Measurements from ENCODE around the gene PPFIA1. TPM values are rescaled to one million over a fixed set of nuclear protein-coding genes. Genes with fewer than 3 reads are reported as not detected.

Gene PPFIA1
- total RNA-seq, 2 donors from 2014 or later, result 46.9 to 47.5 TPM

DNA sequence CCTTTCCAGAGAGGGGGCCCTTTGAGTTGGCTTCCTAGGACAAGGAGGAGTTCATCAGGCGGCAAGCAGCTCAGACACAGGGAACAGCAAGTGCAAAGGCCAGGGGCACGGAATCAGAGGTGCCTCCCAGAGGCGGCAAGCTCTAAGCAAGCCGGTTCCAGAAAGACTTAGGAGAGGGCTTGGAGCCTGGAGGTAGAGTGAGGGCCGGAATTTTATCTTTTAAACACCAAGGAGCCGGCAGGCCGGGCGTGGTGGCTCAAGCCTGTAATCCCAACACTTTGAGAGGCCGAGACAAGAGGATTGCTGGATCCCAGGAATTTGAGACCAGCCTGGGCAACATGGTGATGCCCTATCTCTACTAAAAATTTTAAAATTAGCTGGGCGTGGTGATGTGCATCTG lies 40.8 kb upstream of the PPFIA1 start:
- DNase-seq, result no peak
- intact Hi-C loops (cut with DNase I), result no loop called here
- peaks cover 3% of the 10 kb centered on the region for H3K4me1 ChIP-seq
- no peaks in the 10 kb centered on the region for H3K9me3 ChIP-seq
- TF ChIP-seq, protein P1, sequence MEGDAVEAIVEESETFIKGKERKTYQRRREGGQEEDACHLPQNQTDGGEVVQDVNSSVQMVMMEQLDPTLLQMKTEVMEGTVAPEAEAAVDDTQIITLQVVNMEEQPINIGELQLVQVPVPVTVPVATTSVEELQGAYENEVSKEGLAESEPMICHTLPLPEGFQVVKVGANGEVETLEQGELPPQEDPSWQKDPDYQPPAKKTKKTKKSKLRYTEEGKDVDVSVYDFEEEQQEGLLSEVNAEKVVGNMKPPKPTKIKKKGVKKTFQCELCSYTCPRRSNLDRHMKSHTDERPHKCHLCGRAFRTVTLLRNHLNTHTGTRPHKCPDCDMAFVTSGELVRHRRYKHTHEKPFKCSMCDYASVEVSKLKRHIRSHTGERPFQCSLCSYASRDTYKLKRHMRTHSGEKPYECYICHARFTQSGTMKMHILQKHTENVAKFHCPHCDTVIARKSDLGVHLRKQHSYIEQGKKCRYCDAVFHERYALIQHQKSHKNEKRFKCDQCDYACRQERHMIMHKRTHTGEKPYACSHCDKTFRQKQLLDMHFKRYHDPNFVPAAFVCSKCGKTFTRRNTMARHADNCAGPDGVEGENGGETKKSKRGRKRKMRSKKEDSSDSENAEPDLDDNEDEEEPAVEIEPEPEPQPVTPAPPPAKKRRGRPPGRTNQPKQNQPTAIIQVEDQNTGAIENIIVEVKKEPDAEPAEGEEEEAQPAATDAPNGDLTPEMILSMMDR (IDR thresholded peaks at IDR 0.05), result no peak
- no peaks in the 10 kb centered on the region for H3K36me3 ChIP-seq
- no peak overlapping the region for H3K4me3 ChIP-seq
- H3K27me3 ChIP-seq, result no peaks in the 10 kb centered on the region
- H3K27ac ChIP-seq, result no peak overlapping the region
- no peak overlapping the region for H3K9ac ChIP-seq (ENCODE audit: low read depth in 2 of 2, low read length in 2 of 2)

DNA sequence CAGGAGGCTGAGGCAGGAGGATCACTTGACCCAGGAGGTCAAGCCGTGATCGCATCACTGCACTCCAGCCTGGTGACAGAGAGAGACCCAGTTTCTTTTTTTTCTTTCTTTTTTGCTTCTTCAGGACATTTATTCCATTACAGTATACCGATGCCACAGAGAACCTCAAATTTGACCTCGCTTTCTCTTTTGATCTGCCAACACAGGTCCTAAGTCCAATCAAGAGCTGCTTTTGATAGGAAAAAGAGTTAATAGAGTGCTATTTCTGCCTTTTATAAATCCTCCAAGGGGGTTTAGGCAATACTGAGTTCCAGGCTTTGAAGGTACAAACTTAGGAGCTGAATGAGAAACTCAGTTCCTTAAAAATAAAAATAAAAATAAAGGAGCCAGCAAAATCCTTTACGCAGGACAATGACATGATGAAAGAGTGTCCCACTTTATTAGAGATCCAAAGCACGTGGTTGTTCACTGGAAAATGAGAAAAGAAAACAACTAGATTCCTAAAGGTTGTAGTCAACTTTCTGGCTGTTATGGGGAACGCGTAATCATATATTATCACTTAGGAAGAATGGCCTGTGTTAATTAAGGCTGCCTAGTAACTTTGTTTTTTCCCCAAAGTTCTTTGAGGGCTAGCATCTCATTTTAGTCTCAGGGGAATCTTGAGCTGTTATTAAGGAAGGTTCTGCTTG lies 40.2 kb upstream of the PPFIA1 start:
- TF ChIP-seq, protein P1 (IDR thresholded peaks at IDR 0.05), result no peak
- intact Hi-C loops (cut with DNase I), result no loop called here
- Histone ChIP-seq H3K27ac (no peak overlapping the region), H3K36me3 (no peaks in the 10 kb centered on the region), H3K9me3 (no peaks in the 10 kb centered on the region), H3K9ac (ENCODE audit: low read depth in 2 of 2, low read length in 2 of 2) (no peak overlapping the region), H3K4me1 (peaks cover 3% of the 10 kb centered on the region), H3K4me3 (no peak overlapping the region), H3K27me3 (no peaks in the 10 kb centered on the region)
- DNase-seq, result no peak

DNA sequence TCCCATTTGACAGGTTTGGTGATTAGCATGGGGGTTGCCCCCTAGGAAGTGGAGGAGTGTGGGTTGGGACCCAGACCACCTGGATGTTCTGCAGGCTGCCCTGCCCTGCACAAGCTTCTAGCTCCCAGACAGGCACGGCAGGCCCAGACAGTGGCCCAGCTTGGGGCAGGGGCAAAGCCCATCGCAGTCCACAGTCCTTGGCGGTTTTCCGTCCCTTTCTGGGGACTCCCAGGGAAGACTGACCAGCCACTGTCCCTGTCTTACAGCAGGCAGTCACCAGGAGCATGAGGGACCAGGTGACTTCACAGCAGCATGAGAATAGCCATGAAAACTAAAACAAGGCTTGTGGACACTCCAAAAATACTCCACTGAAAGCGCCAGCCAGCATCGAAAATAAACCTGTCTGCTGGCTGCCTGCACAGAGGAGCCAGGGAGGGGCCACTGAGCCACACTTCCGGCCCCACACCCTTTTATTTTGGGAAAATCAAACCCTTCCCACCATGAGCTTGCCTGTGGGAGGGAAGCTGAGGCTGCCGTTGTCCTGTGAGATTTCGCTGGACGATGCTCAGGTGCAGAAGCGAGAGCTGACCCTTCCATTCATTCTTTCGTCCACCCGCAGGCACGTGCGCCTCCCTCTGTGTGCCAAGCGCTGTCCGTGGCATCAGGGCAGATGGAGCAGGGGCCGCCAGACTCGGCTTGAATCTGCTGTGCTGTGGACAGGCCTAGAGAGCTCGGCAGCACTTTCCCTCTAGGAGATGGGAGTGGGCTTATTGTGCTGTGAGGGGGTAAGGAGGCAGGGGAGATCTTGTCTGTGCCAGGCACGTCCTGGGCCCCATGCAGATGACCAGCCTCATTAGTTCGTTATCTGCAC lies 39.4 kb upstream of the PPFIA1 start:
- intact Hi-C loops (cut with DNase I), result no loop called here
- H3K9ac ChIP-seq (ENCODE audit: low read depth in 2 of 2, low read length in 2 of 2), result no peak overlapping the region
- TF ChIP-seq, protein P1 (IDR thresholded peaks at IDR 0.05), result no peak

DNA sequence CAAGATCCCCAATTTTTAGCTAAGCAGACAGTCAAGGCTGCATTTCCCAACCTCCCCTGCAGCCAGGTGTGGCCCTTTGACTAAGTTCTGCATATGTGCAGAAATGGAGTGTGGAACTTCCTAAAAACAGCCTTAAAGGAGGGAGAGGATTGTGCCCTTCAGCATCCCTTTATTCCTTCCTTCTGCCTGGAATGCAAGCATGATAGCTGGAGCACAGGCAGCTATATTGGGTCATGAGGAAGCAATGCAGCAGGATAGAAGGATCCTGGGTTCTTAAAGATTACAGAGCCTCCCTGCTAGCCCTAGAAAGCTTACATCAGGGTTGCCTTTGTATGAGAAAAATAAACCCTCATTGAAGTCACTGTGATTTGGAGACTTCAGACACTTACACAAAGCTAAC lies 37.5 kb upstream of the PPFIA1 start:
- Histone ChIP-seq H3K9ac (ENCODE audit: low read depth in 2 of 2, low read length in 2 of 2) (no peak overlapping the region), H3K4me3 (no peak overlapping the region), H3K27ac (no peak overlapping the region), H3K9me3 (no peaks in the 10 kb centered on the region), H3K27me3 (no peaks in the 10 kb centered on the region), H3K4me1 (no peaks in the 10 kb centered on the region), H3K36me3 (no peaks in the 10 kb centered on the region)
- DNase-seq, result no peak
- intact Hi-C loops (cut with DNase I), result no loop called here
- TF ChIP-seq, protein P1 (IDR thresholded peaks at IDR 0.05), result no peak

More for the DNA sequence above, 39.4 kb upstream of the PPFIA1 start:
- H3K27me3 ChIP-seq, result no peaks in the 10 kb centered on the region
- no peak overlapping the region for H3K4me3 ChIP-seq
- H3K4me1 ChIP-seq, result peaks cover 3% of the 10 kb centered on the region
- H3K27ac ChIP-seq, result no peak overlapping the region
- DNase-seq, result no peak
- H3K9me3 ChIP-seq, result no peaks in the 10 kb centered on the region
- no peaks in the 10 kb centered on the region for H3K36me3 ChIP-seq

DNA sequence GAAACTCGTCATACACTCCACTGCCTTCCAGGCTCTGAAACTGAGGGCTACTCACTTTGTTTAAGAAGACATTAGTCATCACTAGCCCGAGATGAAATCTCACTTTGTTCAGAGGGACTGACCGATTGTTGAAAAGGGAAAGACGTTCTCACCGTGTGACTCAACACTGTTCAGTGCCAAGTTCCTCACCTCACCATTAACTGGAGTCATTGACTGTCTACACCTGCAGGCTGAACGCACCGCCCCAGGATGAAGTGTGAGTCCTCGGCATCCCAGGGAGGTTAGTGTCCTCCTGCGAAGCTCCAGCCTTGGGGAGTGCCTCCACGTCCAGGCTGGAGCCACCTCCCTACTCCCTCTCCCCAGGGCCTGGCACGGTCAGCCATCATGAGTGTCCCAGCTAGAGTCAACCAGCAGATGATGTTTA lies 37.0 kb upstream of the PPFIA1 start:
- H3K9me3 ChIP-seq, result no peaks in the 10 kb centered on the region
- H3K27me3 ChIP-seq, result no peaks in the 10 kb centered on the region
- no peak overlapping the region for H3K4me3 ChIP-seq
- no peak overlapping the region for H3K9ac ChIP-seq (ENCODE audit: low read depth in 2 of 2, low read length in 2 of 2)
- H3K4me1 ChIP-seq, result no peaks in the 10 kb centered on the region
- no peaks in the 10 kb centered on the region for H3K36me3 ChIP-seq
- TF ChIP-seq, protein P1 (IDR thresholded peaks at IDR 0.05), result no peak
- intact Hi-C loops (cut with DNase I), result no loop called here
- H3K27ac ChIP-seq, result no peak overlapping the region
- no peak for DNase-seq
